ENCODE results near the gene CCDC191. TPM values are rescaled to one million over a fixed set of nuclear protein-coding genes. Genes with fewer than 3 reads are reported as not detected.

Gene CCDC191
- total RNA-seq, 1 donor from 2014 or later = 1.2 TPM

GRCh38 chr3:113981803-113982202 is 74.5 kb downstream of the CCDC191 start:
- no peak for DNase-seq (ENCODE audit: low read depth)
- H3K4me3 ChIP-seq (ENCODE audit: low read depth, low read length) = no peak overlapping the region
- no peak for TF ChIP-seq CTCF (conservative IDR thresholded peaks at IDR 0.05; ENCODE audit: low read depth, low read length)

GRCh38 chr3:113979916-113980315 is 76.4 kb downstream of the CCDC191 start:
- no peak overlapping the region for H3K4me3 ChIP-seq (ENCODE audit: low read depth, low read length)
- no peak for TF ChIP-seq CTCF (conservative IDR thresholded peaks at IDR 0.05; ENCODE audit: low read depth, low read length)
- DNase-seq (ENCODE audit: low read depth) = no peak

GRCh38 chr3:113977822-113978221 is 78.5 kb downstream of the CCDC191 start:
- no peak for DNase-seq (ENCODE audit: low read depth)
- no peak for TF ChIP-seq CTCF (conservative IDR thresholded peaks at IDR 0.05; ENCODE audit: low read depth, low read length)
- no peak overlapping the region for H3K4me3 ChIP-seq (ENCODE audit: low read depth, low read length)

GRCh38 chr3:113968986-113969385 is 87.3 kb downstream of the CCDC191 start:
- TF ChIP-seq CTCF (conservative IDR thresholded peaks at IDR 0.05; ENCODE audit: low read depth, low read length) = no peak
- no peak overlapping the region for H3K4me3 ChIP-seq (ENCODE audit: low read depth, low read length)
- DNase-seq (ENCODE audit: low read depth) = peak; percentile 7

- no peak for TF ChIP-seq CTCF (conservative IDR thresholded peaks at IDR 0.05; ENCODE audit: low read depth, low read length)
- DNase-seq (ENCODE audit: low read depth) = no peak
These were observed 90.2 kb downstream of the CCDC191 start for GRCh38 chr3:113966172-113966571.

GRCh38 chr3:113963879-113964278 is 92.4 kb downstream of the CCDC191 start:
- no peak for DNase-seq (ENCODE audit: low read depth)
- no peak for TF ChIP-seq CTCF (conservative IDR thresholded peaks at IDR 0.05; ENCODE audit: low read depth, low read length)
- no peak overlapping the region for H3K4me3 ChIP-seq (ENCODE audit: low read depth, low read length)

More at GRCh38 chr3:113966172-113966571, 90.2 kb downstream of the CCDC191 start:
- H3K4me3 ChIP-seq (ENCODE audit: low read depth, low read length) = no peak overlapping the region

GRCh38 chr3:113954091-113954685 is 102.1 kb downstream of the CCDC191 start:
- DNase-seq (ENCODE audit: low read depth) = no peak
- no peak overlapping the region for H3K4me3 ChIP-seq (ENCODE audit: low read depth, low read length)
- TF ChIP-seq CTCF (conservative IDR thresholded peaks at IDR 0.05; ENCODE audit: low read depth, low read length) = no peak

Data from epithelial cell of proximal tubule (primary cell).